ENCODE measurements around the gene GHRH.

Gene GHRH

GRCh38 chr20:37305839-37306238, 44.2 kb upstream of the GHRH start:
- no peak for DNase-seq (ENCODE audit: low read depth)
- H3K4me3 ChIP-seq (ENCODE audit: low read depth, low read length) = no peak overlapping the region
- TF ChIP-seq CTCF (IDR thresholded peaks at IDR 0.05; ENCODE audit: low read depth, low read length) (no peak), POLR2A (IDR thresholded peaks at IDR 0.05; ENCODE audit: extremely low read depth, insufficient read length) (no peak), MYC (IDR thresholded peaks at IDR 0.05; ENCODE audit: low read depth, low read length) (no peak), MAX (IDR thresholded peaks at IDR 0.05; ENCODE audit: low read depth, low read length) (no peak)

GRCh38 chr20:37305079-37305478, 43.5 kb upstream of the GHRH start:
- no peak overlapping the region for H3K4me3 ChIP-seq (ENCODE audit: low read depth, low read length)
- DNase-seq (ENCODE audit: low read depth) = no peak
- no peak for TF ChIP-seq CTCF (IDR thresholded peaks at IDR 0.05; ENCODE audit: low read depth, low read length)
- TF ChIP-seq MYC (IDR thresholded peaks at IDR 0.05; ENCODE audit: low read depth, low read length) = no peak
- no peak for TF ChIP-seq MAX (IDR thresholded peaks at IDR 0.05; ENCODE audit: low read depth, low read length)
- no peak for TF ChIP-seq POLR2A (IDR thresholded peaks at IDR 0.05; ENCODE audit: extremely low read depth, insufficient read length)

GRCh38 chr20:37303637-37304036, 42.0 kb upstream of the GHRH start:
- H3K4me3 ChIP-seq (ENCODE audit: low read depth, low read length) = no peak overlapping the region
- no peak for TF ChIP-seq MAX (IDR thresholded peaks at IDR 0.05; ENCODE audit: low read depth, low read length)
- TF ChIP-seq POLR2A (IDR thresholded peaks at IDR 0.05; ENCODE audit: extremely low read depth, insufficient read length) = no peak
- TF ChIP-seq CTCF (IDR thresholded peaks at IDR 0.05; ENCODE audit: low read depth, low read length) = no peak
- no peak for TF ChIP-seq MYC (IDR thresholded peaks at IDR 0.05; ENCODE audit: low read depth, low read length)
- no peak for DNase-seq (ENCODE audit: low read depth)

GRCh38 chr20:37302981-37303380, 41.4 kb upstream of the GHRH start:
- H3K4me3 ChIP-seq (ENCODE audit: low read depth, low read length) = no peak overlapping the region
- no peak for DNase-seq (ENCODE audit: low read depth)
- no peak for TF ChIP-seq MYC (IDR thresholded peaks at IDR 0.05; ENCODE audit: low read depth, low read length)
- TF ChIP-seq CTCF (IDR thresholded peaks at IDR 0.05; ENCODE audit: low read depth, low read length) = no peak

GRCh38 chr20:37301558-37301957, 39.9 kb upstream of the GHRH start:
- no peak overlapping the region for H3K4me3 ChIP-seq (ENCODE audit: low read depth, low read length)
- no peak for DNase-seq (ENCODE audit: low read depth)
- TF ChIP-seq POLR2A (IDR thresholded peaks at IDR 0.05; ENCODE audit: extremely low read depth, insufficient read length) (no peak), CTCF (IDR thresholded peaks at IDR 0.05; ENCODE audit: low read depth, low read length) (no peak)

- TF ChIP-seq MAX (IDR thresholded peaks at IDR 0.05; ENCODE audit: low read depth, low read length) = no peak
- no peak for TF ChIP-seq CTCF (IDR thresholded peaks at IDR 0.05; ENCODE audit: low read depth, low read length)
- TF ChIP-seq MYC (IDR thresholded peaks at IDR 0.05; ENCODE audit: low read depth, low read length) = no peak
- TF ChIP-seq POLR2A (IDR thresholded peaks at IDR 0.05; ENCODE audit: extremely low read depth, insufficient read length) = no peak
- no peak for DNase-seq (ENCODE audit: low read depth)
- no peak overlapping the region for H3K4me3 ChIP-seq (ENCODE audit: low read depth, low read length)
Measured at GRCh38 chr20:37301120-37301519, 39.5 kb upstream of the GHRH start.
